ENCODE results near the gene ERN2.

DNA sequence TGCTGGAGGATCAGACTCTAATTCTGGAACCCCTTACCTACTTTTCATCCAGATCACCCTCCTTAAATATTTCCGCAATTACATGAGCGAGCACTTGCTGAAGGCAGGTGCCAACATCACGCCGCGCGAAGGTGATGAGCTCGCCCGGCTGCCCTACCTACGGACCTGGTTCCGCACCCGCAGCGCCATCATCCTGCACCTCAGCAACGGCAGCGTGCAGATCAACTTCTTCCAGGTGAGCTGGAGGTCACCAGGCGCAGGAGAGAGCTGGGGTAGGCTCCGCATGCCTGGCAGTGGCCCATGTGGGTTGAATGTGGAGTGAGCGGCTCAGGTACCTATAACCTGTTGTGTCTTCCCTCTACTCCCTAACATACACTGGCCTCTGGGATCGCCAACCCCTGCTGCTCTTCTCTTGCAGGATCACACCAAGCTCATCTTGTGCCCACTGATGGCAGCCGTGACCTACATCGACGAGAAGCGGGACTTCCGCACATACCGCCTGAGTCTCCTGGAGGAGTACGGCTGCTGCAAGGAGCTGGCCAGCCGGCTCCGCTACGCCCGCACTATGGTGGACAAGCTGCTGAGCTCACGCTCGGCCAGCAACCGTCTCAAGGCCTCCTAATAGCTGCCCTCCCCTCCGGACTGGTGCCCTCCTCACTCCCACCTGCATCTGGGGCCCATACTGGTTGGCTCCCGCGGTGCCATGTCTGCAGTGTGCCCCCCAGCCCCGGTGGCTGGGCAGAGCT, 23.4 kb downstream of the ERN2 start:
- TF ChIP-seq EZH2phosphoT487 (IDR thresholded peaks at IDR 0.05; ENCODE audit: low read depth) = no peak
- TF ChIP-seq CTCF (IDR thresholded peaks at IDR 0.05; ENCODE audit: low read depth, low read length) = no peak
